Measurements from ENCODE around the gene NDUFV1. TPM values are rescaled to one million over a fixed set of nuclear protein-coding genes. Genes with fewer than 3 reads are reported as not detected.

The NDUFV1 gene
- total RNA-seq, 1 donor from 2014 or later: 184 TPM

GRCh38 chr11:67640758-67641337 is 34.1 kb downstream of the NDUFV1 start:
- no peak for DNase-seq (ENCODE audit: low read depth)

DNA sequence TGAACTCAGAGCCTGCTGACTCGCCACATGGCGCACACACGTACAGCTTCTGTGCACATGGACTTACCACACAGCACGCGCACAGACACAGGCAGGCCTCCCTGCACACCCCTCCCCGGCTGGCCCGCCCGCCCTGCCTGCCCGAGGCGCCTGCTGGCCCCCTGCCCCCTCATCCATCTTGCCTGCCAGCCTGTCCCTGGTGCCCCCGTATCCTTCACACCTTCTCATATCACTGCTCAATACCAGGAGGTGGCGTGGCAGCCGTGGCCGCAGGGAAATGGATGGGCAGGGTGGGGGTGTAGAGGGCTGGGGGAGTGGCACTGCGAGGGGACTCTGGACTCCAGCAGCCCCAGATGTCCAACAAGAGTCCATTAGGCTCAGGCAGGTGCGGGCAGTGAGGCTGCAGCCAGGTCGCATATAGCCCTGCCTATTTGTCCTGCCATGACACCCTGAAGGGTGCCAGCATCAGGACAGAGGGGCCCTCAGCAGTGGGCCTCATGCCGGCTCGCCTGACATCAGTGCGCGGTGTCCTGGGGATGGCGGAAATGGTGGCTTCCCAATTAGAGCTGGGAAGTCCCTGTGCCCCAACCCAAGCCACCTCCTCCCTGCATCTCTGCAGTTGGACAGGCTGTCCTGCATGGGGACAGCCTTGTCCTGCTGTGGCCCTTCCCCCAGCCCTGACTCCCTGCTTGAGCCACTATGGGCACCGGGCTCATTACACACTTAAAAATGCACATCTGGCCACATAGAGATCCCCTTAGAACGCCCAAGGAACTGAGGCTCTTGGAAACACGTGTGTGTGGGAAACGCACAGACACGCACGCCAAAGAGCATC is 34.8 kb downstream of the NDUFV1 start:
- DNase-seq (ENCODE audit: low read depth): no peak

DNA sequence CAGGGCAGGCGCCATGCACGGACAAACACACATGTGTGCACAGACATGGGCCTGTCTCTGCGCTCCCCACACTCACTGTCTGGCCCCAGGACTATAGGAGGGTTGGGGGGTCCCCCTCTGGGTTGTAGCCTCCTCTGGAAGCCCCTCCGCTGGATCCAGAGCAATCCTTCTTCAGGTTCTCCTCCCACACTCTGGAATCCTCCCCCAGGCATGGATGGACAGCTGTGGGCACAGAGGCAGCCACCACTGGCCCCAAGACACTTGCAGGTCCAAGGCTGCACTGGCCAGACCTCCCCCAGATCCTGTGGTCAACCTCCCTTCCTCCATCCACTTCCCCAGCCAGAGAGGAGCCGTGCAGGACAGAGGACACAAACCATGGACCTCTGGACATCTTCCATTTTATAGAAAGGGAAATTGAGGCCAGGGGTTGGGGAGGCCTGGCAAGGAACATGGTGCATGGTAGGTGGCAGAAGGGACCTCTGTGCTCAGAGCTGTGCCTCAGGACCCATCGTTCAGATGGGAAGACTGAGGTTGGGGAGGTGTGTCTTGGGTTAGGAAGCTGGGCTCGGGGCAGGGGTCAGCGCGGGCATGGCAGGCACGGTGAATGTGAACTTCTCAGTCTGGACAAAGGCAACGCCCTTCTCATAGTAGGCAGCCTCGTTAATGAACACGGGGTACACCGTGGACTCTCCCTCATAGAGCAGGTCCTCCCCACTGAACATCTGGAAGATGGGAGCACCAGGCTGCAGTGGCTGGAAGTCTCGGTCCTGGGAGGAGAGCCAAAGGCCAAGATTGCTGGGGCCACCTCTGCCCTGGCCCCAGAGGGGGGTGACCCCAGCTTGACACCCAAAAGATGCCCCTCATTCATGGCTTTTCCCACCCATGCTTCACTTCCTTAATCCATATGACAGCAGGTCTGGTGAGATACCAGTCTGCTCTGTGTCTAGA is 35.7 kb downstream of the NDUFV1 start:
- no peak for DNase-seq (ENCODE audit: low read depth)

- DNase-seq (ENCODE audit: low read depth): peak; percentile 13
Measured at GRCh38 chr11:67644042-67644441, 37.3 kb downstream of the NDUFV1 start.

- DNase-seq (ENCODE audit: low read depth): no peak
Measured at GRCh38 chr11:67644472-67645418, 38.0 kb downstream of the NDUFV1 start.

DNA sequence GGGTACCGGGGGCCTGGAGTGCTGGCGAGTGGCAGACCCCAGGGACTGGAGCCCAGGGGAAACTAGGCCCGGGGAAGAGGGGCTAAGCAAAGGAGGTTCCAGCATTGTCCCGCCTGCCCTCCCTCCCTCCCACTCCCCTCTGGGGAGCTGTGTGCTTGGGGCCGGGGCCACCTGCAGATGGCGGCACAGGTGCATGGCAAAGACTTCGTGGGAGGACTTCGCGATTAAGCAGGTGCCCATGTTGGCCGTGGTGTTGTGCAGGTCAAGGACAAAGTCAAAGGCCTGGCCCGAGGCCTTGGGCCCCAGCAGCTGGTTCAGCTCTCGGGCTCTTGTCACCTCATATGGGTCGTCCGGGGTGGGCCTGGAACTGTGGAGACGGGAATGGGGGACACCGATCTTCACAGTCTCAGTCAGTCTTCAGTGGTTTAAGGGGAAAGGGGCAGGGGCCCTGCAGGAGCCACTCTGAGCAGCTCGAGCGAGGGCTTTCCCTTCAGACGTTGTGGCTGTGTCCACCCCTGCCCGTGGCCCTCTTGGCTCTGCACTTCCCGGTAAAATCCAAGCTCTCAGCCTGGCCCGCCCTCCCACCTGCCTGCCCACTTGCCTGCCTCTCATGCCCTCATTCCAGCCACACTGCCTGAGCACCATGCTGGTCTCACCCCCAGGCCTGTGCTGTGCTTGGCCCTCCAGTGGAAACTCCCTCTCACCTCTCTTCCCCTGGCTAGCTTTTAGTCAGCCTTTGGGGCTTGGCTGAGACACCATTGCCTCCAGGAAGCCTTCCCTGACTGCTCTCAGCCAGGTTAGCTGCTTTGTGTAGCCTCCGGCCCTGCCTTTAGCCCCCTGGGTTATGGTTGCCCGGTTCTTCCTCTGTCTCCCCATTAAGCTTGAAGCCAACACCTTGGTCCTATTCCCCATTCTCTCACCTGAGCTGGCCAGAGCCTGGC is 39.1 kb downstream of the NDUFV1 start:
- no peak for DNase-seq (ENCODE audit: low read depth)

DNA sequence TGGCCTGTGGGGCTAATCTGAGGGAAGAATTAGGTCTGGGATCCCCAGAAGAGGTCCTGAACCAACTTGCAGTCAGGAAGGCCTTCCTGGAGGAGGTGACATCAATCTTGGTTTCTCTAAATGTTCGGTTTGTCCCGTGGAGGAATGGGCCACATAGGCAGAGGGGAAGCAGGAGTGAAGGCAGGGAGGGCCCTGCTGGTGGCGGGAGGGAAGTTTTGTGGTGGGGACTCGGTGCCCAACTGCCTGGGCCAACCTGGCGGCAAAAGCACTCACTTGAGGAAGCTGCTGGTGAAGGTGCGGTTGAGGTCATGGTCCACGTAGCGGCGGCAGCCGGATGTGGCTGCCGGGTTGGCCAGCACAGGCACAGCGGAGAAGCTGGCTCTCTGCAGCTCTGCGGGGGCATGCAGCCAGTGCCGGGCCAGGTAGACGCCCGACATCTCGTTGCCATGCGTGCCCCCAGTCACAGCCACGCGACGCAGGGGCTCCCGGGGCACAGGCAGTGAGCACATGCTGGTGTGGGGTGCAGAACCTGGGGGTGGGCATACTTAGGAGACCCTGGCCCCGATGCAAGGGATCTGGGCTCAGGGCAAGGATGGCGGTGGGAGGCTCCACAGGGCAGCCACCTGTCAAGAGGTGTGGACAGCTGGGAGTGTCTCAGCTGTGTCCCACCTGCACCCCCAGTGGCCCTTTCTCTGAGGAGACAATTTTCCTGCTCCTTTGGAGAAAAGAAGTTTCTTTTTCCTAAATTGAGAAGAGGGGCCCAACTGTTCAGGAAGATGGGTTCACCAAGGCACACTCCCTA is 40.0 kb downstream of the NDUFV1 start:
- peak; percentile 48 for DNase-seq (ENCODE audit: low read depth)

- no peak for DNase-seq (ENCODE audit: low read depth)
Measured at GRCh38 chr11:67647471-67647870, 40.7 kb downstream of the NDUFV1 start.

DNA sequence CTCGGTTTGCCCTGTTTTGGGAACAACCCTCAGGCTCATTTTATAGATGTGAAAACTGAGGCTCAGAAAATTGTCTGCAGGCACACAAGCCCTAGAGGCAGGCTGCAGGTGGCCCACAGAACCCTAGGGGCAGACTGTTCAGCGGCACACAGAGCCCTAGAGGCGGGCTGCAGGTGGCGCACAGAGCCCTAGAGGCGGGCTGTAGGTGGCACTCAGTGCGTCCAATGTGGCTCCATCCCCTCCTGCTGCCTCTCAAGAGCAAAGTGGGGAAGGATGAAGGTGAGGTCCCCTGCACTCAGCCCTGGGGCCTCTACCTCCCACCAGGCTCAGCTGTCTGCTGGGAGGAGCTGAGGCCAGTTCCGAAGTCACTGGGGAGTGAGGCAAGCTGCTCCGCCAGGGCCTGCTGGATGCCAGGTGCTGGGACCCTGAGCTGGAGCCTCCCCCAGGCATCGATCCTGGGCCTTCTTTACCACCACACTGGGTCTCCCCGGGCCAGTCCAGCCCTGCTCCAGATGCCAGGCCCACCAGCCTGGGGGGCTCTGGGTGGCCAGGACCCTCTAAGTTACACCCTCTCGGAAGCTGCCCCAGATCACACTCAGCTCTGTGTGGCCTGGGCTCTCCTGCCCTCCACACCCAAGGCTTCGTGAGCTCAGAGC is 41.5 kb downstream of the NDUFV1 start:
- DNase-seq (ENCODE audit: low read depth): peak; percentile 1

DNA sequence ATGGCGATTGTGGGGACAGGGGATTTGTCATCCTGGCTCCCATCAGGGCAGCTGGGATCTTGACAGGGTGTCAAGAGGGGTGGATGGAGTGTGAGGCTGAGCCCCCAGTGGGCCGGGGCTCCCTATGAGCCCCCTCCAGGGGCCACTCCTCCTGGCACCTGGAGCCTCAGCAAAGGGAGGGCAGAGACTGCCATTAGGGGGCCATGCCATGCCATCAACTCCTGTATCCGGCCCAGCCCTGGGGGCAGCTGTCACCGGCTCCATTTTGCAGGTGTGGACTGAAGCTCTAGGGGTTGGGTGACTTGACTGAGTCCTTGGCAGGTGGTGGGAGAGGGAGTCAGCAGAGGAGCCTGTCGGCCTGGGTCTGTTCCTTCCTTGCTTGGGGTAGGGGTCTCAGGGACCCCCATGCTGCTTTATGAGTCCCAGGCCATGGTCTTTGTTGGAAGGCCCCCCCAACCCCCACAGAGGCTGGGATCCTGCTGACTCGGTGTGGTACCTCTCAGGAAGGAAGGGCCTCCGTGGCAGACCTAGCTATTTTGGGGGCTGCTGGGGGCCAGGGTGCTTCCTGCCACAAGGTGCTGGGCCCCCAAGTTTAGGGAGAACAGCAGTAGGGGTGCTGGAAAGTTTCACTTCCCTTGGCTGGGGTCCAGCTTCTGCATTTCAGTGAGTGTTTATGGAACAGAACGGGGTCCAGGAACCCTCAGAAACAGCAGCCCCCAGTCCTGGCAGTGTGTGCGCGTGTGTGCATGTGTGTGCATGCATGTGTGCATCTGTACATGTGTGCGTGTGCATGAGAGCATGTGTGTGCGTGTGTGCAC is 42.3 kb downstream of the NDUFV1 start:
- DNase-seq (ENCODE audit: low read depth): no peak

DNA sequence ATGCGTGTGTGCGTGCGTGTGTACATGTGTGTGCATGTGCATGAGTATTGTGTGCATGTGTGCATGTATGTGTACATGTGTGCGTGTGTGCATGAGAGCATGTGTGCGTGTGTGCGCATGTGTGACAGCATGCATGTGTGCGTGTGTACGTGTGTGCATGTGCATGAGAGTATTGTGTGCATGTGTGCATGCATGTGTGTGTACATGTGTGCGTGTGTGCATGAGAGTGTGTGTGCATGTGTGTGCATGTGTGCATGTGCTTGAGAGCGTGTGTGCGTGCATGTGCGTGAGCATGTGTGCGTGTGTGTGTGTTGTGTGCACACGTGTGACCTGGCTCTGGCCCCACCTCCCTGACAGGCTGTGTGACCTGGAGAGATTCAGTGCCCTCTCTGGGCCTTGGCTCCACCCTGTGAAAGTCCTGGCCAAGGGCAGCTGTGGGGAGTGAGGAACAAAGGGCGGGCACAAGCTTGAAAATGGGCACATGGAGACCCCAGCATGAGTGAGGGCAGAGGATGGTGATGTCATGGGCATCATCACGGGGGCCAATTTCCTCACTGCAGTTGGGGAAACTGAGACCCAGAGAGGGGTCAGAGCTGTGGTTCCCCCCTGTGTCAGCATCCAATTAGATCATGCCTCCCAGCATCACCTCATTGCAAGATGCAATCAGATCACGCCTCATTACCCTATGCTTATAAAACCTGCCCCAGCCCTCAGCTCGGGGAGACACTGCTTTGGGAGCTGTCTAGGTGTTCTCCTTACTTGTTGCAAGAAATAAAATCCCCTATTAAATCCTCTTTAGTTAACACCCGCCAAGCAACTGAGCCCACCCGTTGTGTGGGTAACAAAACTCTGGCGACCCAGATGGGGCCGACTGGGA is 43.1 kb downstream of the NDUFV1 start:
- peak; percentile 18 for DNase-seq (ENCODE audit: low read depth)

DNA sequence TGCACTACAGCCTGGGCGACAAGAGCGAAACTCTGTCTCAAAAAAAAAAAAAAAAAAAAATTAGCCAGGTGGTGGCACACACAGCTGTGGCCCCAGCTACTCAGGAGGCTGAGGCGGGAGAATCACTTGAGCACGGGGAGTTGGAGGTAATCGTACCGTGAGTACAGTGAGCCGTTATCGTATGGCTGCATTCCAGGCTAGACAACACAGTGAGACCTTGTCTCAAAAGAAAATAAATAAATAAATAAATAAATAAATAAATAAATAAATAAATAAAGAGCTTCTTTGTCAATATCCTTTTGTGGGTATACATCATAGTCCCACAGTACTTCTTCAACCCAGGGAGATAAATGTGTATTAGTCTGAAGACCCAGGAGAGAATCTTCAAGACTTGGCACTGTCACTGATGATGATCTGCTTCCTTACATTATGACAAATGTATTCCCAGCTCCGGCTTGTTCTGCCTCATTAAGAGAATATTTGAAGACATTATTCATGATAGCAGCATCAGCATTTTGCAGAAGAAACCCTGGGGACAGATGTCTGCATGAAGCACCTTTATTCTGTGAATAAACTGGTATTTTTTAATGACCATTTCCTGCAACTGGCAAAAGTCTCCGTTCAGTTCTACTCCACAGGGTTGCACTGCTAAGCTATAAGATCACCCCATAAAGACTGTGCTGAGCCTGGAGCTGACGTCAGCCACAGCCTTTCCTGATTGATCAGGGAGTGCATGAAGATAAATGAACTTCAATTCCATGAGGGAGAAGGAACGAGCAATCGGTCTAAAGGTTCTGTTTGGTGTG is 45.4 kb downstream of the NDUFV1 start:
- DNase-seq (ENCODE audit: low read depth): no peak

- DNase-seq (ENCODE audit: low read depth): no peak
Measured at GRCh38 chr11:67652965-67653845, 46.5 kb downstream of the NDUFV1 start.

DNA sequence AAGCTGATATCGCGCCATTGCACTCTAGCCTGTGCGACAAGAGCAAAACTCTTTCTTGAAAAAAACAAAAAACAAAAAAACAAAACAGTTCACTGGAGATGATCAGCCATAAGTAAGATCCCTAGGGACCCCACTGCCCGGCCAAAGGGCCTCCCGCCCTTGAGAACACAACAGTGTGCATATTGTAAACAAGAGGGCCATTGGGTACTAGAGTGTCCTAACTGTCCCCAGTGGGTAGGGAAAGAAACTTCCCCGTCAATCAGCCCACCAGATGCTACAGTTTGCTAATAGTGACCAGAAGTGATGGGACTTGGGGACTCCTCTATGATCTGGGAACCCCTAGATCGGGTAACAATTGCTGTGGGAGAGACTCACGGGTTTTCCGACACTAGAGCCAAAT is 47.5 kb downstream of the NDUFV1 start:
- DNase-seq (ENCODE audit: low read depth): no peak

Data from renal cortical epithelial cell (primary cell).